ENCODE data around the gene AFF3. TPM values are rescaled to one million over a fixed set of nuclear protein-coding genes. Genes with fewer than 3 reads are reported as not detected.

AFF3 gene
- polyA plus RNA-seq, 1 donor (not counting 4 experiments of a cell fraction or from before 2014, with no cell fraction given), result not detected

GRCh38 chr2:99644419-99644787, 498.0 kb downstream of the AFF3 start:
- dilution Hi-C loops (cut with MboI; ENCODE audit: extremely low pct_ligation_motif_present, low sequenced_read_pairs), result no loop called here
- TF ChIP-seq CTCF (optimal IDR thresholded peaks at IDR 0.05 in 1 of 3, IDR thresholded peaks at IDR 0.05 in 1 of 3, conservative IDR thresholded peaks at IDR 0.05 in 1 of 3; ENCODE audit: extremely low read depth in 1 of 3, insufficient read depth in 2 of 3, low read length in 3 of 3) (no peak), EZH2 (IDR thresholded peaks at IDR 0.05; ENCODE audit: low read length) (no peak)
- no peaks in the 10 kb centered on the region for H3K9me3 ChIP-seq (ENCODE audit: control insufficient read depth, low read depth, low read length)
- no peaks in the 10 kb centered on the region for H3K4me1 ChIP-seq (ENCODE audit: control insufficient read depth, extremely low read depth, insufficient read depth, low read length)
- FAIRE-seq (no peak), DNase-seq (ENCODE audit: low read depth, low spot score) (no peak)
- no peaks in the 10 kb centered on the region for H3K79me2 ChIP-seq (ENCODE audit: control insufficient read depth, insufficient read depth, low read length)
- no peak overlapping the region for H3K27ac ChIP-seq (ENCODE audit: control insufficient read depth, insufficient read depth, low read length)
- H3K9ac ChIP-seq (ENCODE audit: control insufficient read depth, extremely low read depth, insufficient read depth, low read length), result no peak overlapping the region
- H4K20me1 ChIP-seq (ENCODE audit: control insufficient read depth, extremely low read depth, insufficient read depth, low read length), result no peaks in the 10 kb centered on the region
- no peak overlapping the region for H2AFZ ChIP-seq (ENCODE audit: control insufficient read depth, low read length)
- H3K4me2 ChIP-seq (ENCODE audit: control insufficient read depth, extremely low read depth, insufficient read depth, low read depth, low read length), result no peak overlapping the region
- no peaks in the 10 kb centered on the region for H3K27me3 ChIP-seq (ENCODE audit: control insufficient read depth, extremely low read depth, insufficient read depth, low read length)
- H3K4me3 ChIP-seq (ENCODE audit: control insufficient read depth in 2 of 3, extremely low read depth in 1 of 3, insufficient read depth in 2 of 3, low read depth in 1 of 3, low read length in 3 of 3), result no peak overlapping the region
- H3K9me1 ChIP-seq (ENCODE audit: control insufficient read depth, extremely low read depth, insufficient read depth, low read length), result no peaks in the 10 kb centered on the region
- no peaks in the 10 kb centered on the region for H3K36me3 ChIP-seq (ENCODE audit: control insufficient read depth in 2 of 2, extremely low read depth in 1 of 2, insufficient read depth in 2 of 2, low read length in 2 of 2)

GRCh38 chr2:99643787-99644418, 498.5 kb downstream of the AFF3 start:
- no peaks in the 10 kb centered on the region for H4K20me1 ChIP-seq (ENCODE audit: control insufficient read depth, extremely low read depth, insufficient read depth, low read length)
- dilution Hi-C loops (cut with MboI; ENCODE audit: extremely low pct_ligation_motif_present, low sequenced_read_pairs), result no loop called here
- no peak overlapping the region for H3K4me3 ChIP-seq (ENCODE audit: control insufficient read depth in 2 of 3, extremely low read depth in 1 of 3, insufficient read depth in 2 of 3, low read depth in 1 of 3, low read length in 3 of 3)
- DNase-seq (ENCODE audit: low read depth, low spot score) (no peak), FAIRE-seq (no peak)
- H3K9me1 ChIP-seq (ENCODE audit: control insufficient read depth, extremely low read depth, insufficient read depth, low read length), result no peaks in the 10 kb centered on the region
- no peak for TF ChIP-seq EZH2 (IDR thresholded peaks at IDR 0.05; ENCODE audit: low read length)
- TF ChIP-seq CTCF (optimal IDR thresholded peaks at IDR 0.05 in 1 of 3, IDR thresholded peaks at IDR 0.05 in 1 of 3, conservative IDR thresholded peaks at IDR 0.05 in 1 of 3; ENCODE audit: extremely low read depth in 1 of 3, insufficient read depth in 2 of 3, low read length in 3 of 3), result no peak
- H3K9me3 ChIP-seq (ENCODE audit: control insufficient read depth, low read depth, low read length), result no peaks in the 10 kb centered on the region
- H2AFZ ChIP-seq (ENCODE audit: control insufficient read depth, low read length), result no peak overlapping the region
- H3K36me3 ChIP-seq (ENCODE audit: control insufficient read depth in 2 of 2, extremely low read depth in 1 of 2, insufficient read depth in 2 of 2, low read length in 2 of 2), result no peaks in the 10 kb centered on the region
- H3K4me2 ChIP-seq (ENCODE audit: control insufficient read depth, extremely low read depth, insufficient read depth, low read depth, low read length), result no peak overlapping the region
- H3K27me3 ChIP-seq (ENCODE audit: control insufficient read depth, extremely low read depth, insufficient read depth, low read length), result no peaks in the 10 kb centered on the region
- H3K27ac ChIP-seq (ENCODE audit: control insufficient read depth, insufficient read depth, low read length), result no peak overlapping the region
- no peak overlapping the region for H3K9ac ChIP-seq (ENCODE audit: control insufficient read depth, extremely low read depth, insufficient read depth, low read length)
- no peaks in the 10 kb centered on the region for H3K79me2 ChIP-seq (ENCODE audit: control insufficient read depth, insufficient read depth, low read length)
- no peaks in the 10 kb centered on the region for H3K4me1 ChIP-seq (ENCODE audit: control insufficient read depth, extremely low read depth, insufficient read depth, low read length)

Measured in keratinocyte (primary cell).